Measurements from ENCODE around the gene DNAH3. TPM values are rescaled to one million over a fixed set of nuclear protein-coding genes. Genes with fewer than 3 reads are reported as not detected.
A peak's percentile ranks its signal among the peaks of the same experiment; 100 is the strongest.

Gene DNAH3
- total and polyA plus RNA-seq, 2 of the 8 experiments (the other 6 are each of a cell fraction or from before 2014, with no cell fraction given): 0.57 to 0.71 TPM

GRCh38 chr16:20900299-20901067 is 250.2 kb downstream of the DNAH3 start, which contains the start of the genes DCUN1D3 and LYRM1 (continued):
- no peak for TF ChIP-seq GTF2F1 (IDR thresholded peaks at IDR 0.05; ENCODE audit: borderline replicate concordance, low read depth, low read length)
- peak; percentile 95 for TF ChIP-seq JUND (IDR thresholded peaks at IDR 0.05; ENCODE audit: low read length)
- peak; percentile 95 for TF ChIP-seq CREB1 (IDR thresholded peaks at IDR 0.05)
- peak; percentile 88 for TF ChIP-seq TAF1 (IDR thresholded peaks at IDR 0.05; ENCODE audit: low read depth, low read length)
- TF ChIP-seq, protein P1, sequence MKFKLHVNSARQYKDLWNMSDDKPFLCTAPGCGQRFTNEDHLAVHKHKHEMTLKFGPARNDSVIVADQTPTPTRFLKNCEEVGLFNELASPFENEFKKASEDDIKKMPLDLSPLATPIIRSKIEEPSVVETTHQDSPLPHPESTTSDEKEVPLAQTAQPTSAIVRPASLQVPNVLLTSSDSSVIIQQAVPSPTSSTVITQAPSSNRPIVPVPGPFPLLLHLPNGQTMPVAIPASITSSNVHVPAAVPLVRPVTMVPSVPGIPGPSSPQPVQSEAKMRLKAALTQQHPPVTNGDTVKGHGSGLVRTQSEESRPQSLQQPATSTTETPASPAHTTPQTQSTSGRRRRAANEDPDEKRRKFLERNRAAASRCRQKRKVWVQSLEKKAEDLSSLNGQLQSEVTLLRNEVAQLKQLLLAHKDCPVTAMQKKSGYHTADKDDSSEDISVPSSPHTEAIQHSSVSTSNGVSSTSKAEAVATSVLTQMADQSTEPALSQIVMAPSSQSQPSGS (IDR thresholded peaks at IDR 0.05; ENCODE audit: low read length): peak; percentile 53; the same call in 1 of the 2 replicates
- TF ChIP-seq NANOG (IDR thresholded peaks at IDR 0.05; ENCODE audit: insufficient read depth, low read depth, low read length, poor library complexity, severe bottlenecking): no peak

Data from H1 (cell line).